Aorta (tissue), 5 donors: Measurements from ENCODE around the gene OSBPL10. TPM values are rescaled to one million over a fixed set of nuclear protein-coding genes. Genes with fewer than 3 reads are reported as not detected.

Experiments
- ATAC-seq: fragments of 200-7000 bp; cut with Tn5 transposase; one replicate; pipeline ENCODE4 v1.9.1; 2022; ENCODE audit warnings: moderate library complexity; ENCODE audit not compliant: low FRiP score
- DNase-seq, 2 donors: peaks; one replicate each; pipeline ENCODE4 v3.0.0-alpha.2; 2020
- H3K27ac ChIP-seq, 2 donors: one replicate each; pipeline ENCODE4 v1.5.1; 2013; ENCODE audit warnings: low read length in 2 of 2, mild to moderate bottlenecking in 2 of 2, moderate library complexity in 2 of 2, control low read depth in 1 of 2, inconsistent platforms in 1 of 2, low read depth in 1 of 2
- H3K27me3 ChIP-seq, 2 donors: one replicate each; pipeline ENCODE4 v1.6.1; 2013; ENCODE audit warnings: control low read depth in 1 of 2, low read length in 1 of 2, mild to moderate bottlenecking in 1 of 2, moderate library complexity in 1 of 2; ENCODE audit not compliant: insufficient read depth in 2 of 2, control insufficient read depth in 1 of 2
- H3K36me3 ChIP-seq, 2 donors: one replicate each; pipeline ENCODE4 v1.6.1; 2013; ENCODE audit warnings: control low read depth in 1 of 2, low read length in 1 of 2, mild to moderate bottlenecking in 1 of 2; ENCODE audit not compliant: insufficient read depth in 2 of 2, control insufficient read depth in 1 of 2
- H3K4me1 ChIP-seq, 2 donors: one replicate each; pipeline ENCODE4 v1.6.1; 2013; ENCODE audit warnings: low read length in 2 of 2, control low read depth in 1 of 2, mild to moderate bottlenecking in 1 of 2, moderate library complexity in 1 of 2; ENCODE audit not compliant: insufficient read depth in 2 of 2, control insufficient read depth in 1 of 2
- H3K4me3 ChIP-seq, 2 donors: one replicate each; pipeline ENCODE4 v1.5.1; 2013; ENCODE audit warnings: low read length in 2 of 2, control low read depth in 1 of 2, mild to moderate bottlenecking in 1 of 2
- H3K9me3 ChIP-seq: one replicate; pipeline ENCODE4 v1.6.1; 2013; ENCODE audit warnings: mild to moderate bottlenecking, low read length; ENCODE audit not compliant: control insufficient read depth
- WGBS, 2 donors: extraction: QIAGEN DNeasy Blood & Tissue Kit; methylation state at CpG; one replicate each; pipeline ENCODE4 v1.1.7; 2013; 5-methylcytosine and 5-hydroxymethylcytosine counted together
- intact Hi-C, 2 donors: fragments of 100-400 bp; cut with DNase I; formaldehyde crosslinking; loops; one replicate each; pipeline versions ENCODE4 v1.14.2 to v1.15.0; 2022
- polyA plus RNA-seq, 2 donors: library from polyadenylated mRNA; stranded (reverse); fragments of 200-250 nt; gene quantifications; one replicate each; pipeline ENCODE4 v1.2.3, GENCODE V29; 2013
- total RNA-seq, 2 donors: library from RNA; stranded (reverse); fragmentation: NEBNext Ultra II Directional; extraction: Animal tissue kit (Norgen Biotek cat#: 25700); gene quantifications; one replicate each; pipeline ENCODE4 v1.2.1, GENCODE V29; 2021
- donor health status: healthy with polysubstance abuse.
- donor health status: Bipolar disorder and iron deficiency.
- donor health status: DM: no; HTN: no; CAD: no.
- donor health status: DM: no; HTN: no; CAD: no.
- donor health status: DM: yes; HTN: yes; CAD: no.

Gene OSBPL10
- total and polyA plus RNA-seq, 4 donors = 3.1 to 47.9 (median 17.4) TPM

DNA sequence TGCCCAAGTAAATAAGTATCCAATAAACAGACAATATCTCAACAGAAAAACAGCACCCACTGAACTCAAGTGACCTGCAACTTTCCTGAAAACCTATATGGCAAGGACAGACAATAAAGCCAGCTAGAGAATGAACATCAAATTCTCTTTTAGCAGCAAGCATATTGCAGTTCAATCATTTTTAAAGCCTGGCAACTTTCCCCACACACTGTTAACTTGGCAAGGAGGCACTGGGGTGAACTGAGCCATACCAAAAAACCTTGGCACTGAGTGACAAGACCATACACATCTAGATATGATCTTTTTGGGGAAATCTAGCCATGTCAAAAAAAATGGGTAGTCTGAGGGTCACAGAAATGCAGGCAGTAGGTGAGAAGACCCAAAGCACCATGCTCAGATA lies 273.8 kb downstream of the OSBPL10 start:
- no peaks in the 10 kb centered on the region for H3K36me3 ChIP-seq
- peaks cover 0 to 2% of the 10 kb centered on the region in 2 donors for H3K4me1 ChIP-seq
- DNase-seq (no peak), ATAC-seq (no peak)
- no peak overlapping the region for H3K4me3 ChIP-seq
- H3K9me3 ChIP-seq = no peaks in the 10 kb centered on the region
- H3K27ac ChIP-seq = no peak overlapping the region
- no peaks in the 10 kb centered on the region for H3K27me3 ChIP-seq
- intact Hi-C loops = no loop called here

GRCh38 chr3:31705736-31706135 lies 275.3 kb downstream of the OSBPL10 start:
- H3K4me1 ChIP-seq = peaks cover 0 to 2% of the 10 kb centered on the region in 2 donors
- no peak overlapping the region for H3K27ac ChIP-seq
- H3K9me3 ChIP-seq = no peaks in the 10 kb centered on the region
- intact Hi-C loops = no loop called here
- ATAC-seq = no peak
- 96% methylated on average over 4 of the region's 4 CpGs for WGBS, 2 donors
- no peaks in the 10 kb centered on the region for H3K27me3 ChIP-seq
- H3K36me3 ChIP-seq = no peaks in the 10 kb centered on the region
- DNase-seq = no peak
- H3K4me3 ChIP-seq = no peak overlapping the region

GRCh38 chr3:31704591-31705179 lies 276.4 kb downstream of the OSBPL10 start:
- no peaks in the 10 kb centered on the region for H3K27me3 ChIP-seq
- intact Hi-C loops = no loop called here
- DNase-seq (peak; percentile 68 to 83), ATAC-seq (no peak)
- no peaks in the 10 kb centered on the region for H3K36me3 ChIP-seq
- H3K9me3 ChIP-seq = no peaks in the 10 kb centered on the region
- 21 to 27% methylated on average over 7 of the region's 7 CpGs for WGBS, 2 donors
- no peak overlapping the region for H3K27ac ChIP-seq
- no peak overlapping the region for H3K4me3 ChIP-seq
- peaks cover 0 to 2% of the 10 kb centered on the region in 2 donors for H3K4me1 ChIP-seq

- H3K9me3 ChIP-seq = no peaks in the 10 kb centered on the region
- DNase-seq = no peak
- intact Hi-C loops = no loop called here
- no peaks in the 10 kb centered on the region for H3K27me3 ChIP-seq
- H3K27ac ChIP-seq = no peak overlapping the region
- no peak for ATAC-seq
- no peak overlapping the region for H3K4me3 ChIP-seq
- 90 to 98% methylated on average over 3 of the region's 3 CpGs for WGBS, 2 donors
- no peaks in the 10 kb centered on the region for H3K36me3 ChIP-seq
- peaks cover 0 to 2% of the 10 kb centered on the region in 2 donors for H3K4me1 ChIP-seq
Measured at GRCh38 chr3:31704156-31704555, 276.9 kb downstream of the OSBPL10 start.

DNA sequence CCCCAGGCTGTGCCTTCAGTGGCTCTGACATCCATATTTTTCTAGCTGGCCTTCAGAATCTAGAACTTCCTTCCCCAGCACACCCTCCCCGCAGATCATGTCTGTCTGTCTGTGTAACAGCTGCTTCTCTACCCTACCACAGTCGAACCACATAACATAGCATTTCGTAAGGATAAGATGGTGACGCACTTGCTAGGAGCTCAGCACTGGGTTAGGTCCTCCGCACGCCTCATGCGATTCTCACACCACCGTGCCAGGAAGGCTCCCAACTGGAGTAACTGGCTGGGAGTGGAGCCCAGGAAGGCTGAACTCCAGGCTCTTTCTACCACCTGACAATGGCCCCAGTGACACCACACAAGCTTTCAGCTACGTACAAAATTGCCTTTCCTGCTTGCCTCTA lies 279.8 kb downstream of the OSBPL10 start:
- Histone ChIP-seq H3K4me3 (no peak overlapping the region), H3K9me3 (no peaks in the 10 kb centered on the region), H3K27ac (no peak overlapping the region), H3K4me1 (peaks cover 0 to 2% of the 10 kb centered on the region in 2 donors), H3K36me3 (no peaks in the 10 kb centered on the region), H3K27me3 (no peaks in the 10 kb centered on the region)
- 85 to 98% methylated on average over 9 of the region's 9 CpGs for WGBS, 2 donors
- ATAC-seq (no peak), DNase-seq (no peak)
- intact Hi-C loops = no loop called here

DNA sequence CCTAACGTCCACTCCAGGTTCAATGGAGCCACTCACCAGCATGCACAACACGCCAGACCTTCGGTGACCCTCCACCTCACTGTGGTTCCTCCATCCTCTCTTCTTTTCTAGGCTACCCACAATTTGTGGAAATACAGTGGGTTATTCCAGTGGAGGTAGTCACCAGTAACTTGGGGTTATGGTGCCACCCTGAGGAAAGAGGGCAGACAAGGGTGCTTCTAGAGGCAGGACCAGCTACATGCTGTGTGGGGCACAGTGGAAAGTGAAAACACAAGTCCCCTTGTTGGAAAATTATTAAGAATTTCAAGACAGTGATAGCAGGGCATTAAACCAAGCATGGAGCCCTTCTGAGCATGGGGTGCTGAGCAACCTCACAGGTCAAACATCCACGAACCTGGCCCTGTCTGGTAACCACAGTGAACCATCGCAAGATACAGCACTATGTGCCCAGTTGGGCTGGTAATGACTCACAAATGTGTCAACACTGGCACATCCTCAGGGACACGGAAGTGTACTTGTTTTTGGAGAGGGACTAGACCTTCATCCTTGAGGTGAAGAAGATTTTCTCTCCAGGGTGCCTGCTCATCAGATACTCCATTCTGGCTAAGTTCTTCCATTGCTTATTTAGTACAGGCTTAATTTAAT lies 281.6 kb downstream of the OSBPL10 start:
- DNase-seq (no peak), ATAC-seq (no peak)
- H3K4me1 ChIP-seq = no peaks in the 10 kb centered on the region
- no peak overlapping the region for H3K27ac ChIP-seq
- H3K9me3 ChIP-seq = no peaks in the 10 kb centered on the region
- intact Hi-C loops = no loop called here
- no peak overlapping the region for H3K4me3 ChIP-seq
- no peaks in the 10 kb centered on the region for H3K36me3 ChIP-seq
- no peaks in the 10 kb centered on the region for H3K27me3 ChIP-seq
- WGBS, 2 donors = 88 to 93% methylated on average over 6 of the region's 6 CpGs

- no peaks in the 10 kb centered on the region for H3K36me3 ChIP-seq
- H3K4me3 ChIP-seq = no peak overlapping the region
- H3K27ac ChIP-seq = no peak overlapping the region
- DNase-seq (no peak), ATAC-seq (no peak)
- no peaks in the 10 kb centered on the region for H3K4me1 ChIP-seq
- intact Hi-C loops = no loop called here
- 96 to 98% methylated on average over 6 of the region's 6 CpGs for WGBS, 2 donors
- H3K27me3 ChIP-seq = no peaks in the 10 kb centered on the region
- no peaks in the 10 kb centered on the region for H3K9me3 ChIP-seq
Measured at GRCh38 chr3:31696815-31697548, 284.1 kb downstream of the OSBPL10 start.

- Histone ChIP-seq H3K27ac (no peak overlapping the region), H3K4me1 (no peaks in the 10 kb centered on the region), H3K4me3 (no peak overlapping the region), H3K27me3 (no peaks in the 10 kb centered on the region), H3K36me3 (no peaks in the 10 kb centered on the region), H3K9me3 (no peaks in the 10 kb centered on the region)
- no peak for ATAC-seq
- intact Hi-C loops = no loop called here
- DNase-seq = no peak
Measured at GRCh38 chr3:31696009-31696297, 285.1 kb downstream of the OSBPL10 start.
